Measurements from ENCODE around the gene LAMA5.

LAMA5 gene

GRCh38 chr20:62310757-62311121, 56.4 kb downstream of the LAMA5 start:
- TF ChIP-seq SIN3A (IDR thresholded peaks at IDR 0.05; ENCODE audit: borderline replicate concordance, insufficient read depth, low read length) (no peak), POLR2AphosphoS5 (IDR thresholded peaks at IDR 0.05; ENCODE audit: low read depth, low read length) (no peak), TAF1 (IDR thresholded peaks at IDR 0.05; ENCODE audit: borderline replicate concordance, insufficient read depth, low read length) (no peak), FOXP2 (optimal IDR thresholded peaks at IDR 0.05; ENCODE audit: borderline replicate concordance, extremely low read depth, extremely low read length, insufficient read depth) (no peak), REST (IDR thresholded peaks at IDR 0.05; ENCODE audit: insufficient read depth in 1 of 2, low read depth in 2 of 2, low read length in 2 of 2) (no peak)

GRCh38 chr20:62309947-62310756, 57.0 kb downstream of the LAMA5 start:
- no peak for TF ChIP-seq REST (IDR thresholded peaks at IDR 0.05; ENCODE audit: insufficient read depth in 1 of 2, low read depth in 2 of 2, low read length in 2 of 2)
- TF ChIP-seq FOXP2 (optimal IDR thresholded peaks at IDR 0.05; ENCODE audit: borderline replicate concordance, extremely low read depth, extremely low read length, insufficient read depth), result no peak
- TF ChIP-seq TAF1 (IDR thresholded peaks at IDR 0.05; ENCODE audit: borderline replicate concordance, insufficient read depth, low read length), result no peak
- TF ChIP-seq POLR2AphosphoS5 (IDR thresholded peaks at IDR 0.05; ENCODE audit: low read depth, low read length), result no peak
- no peak for TF ChIP-seq SIN3A (IDR thresholded peaks at IDR 0.05; ENCODE audit: borderline replicate concordance, insufficient read depth, low read length)

GRCh38 chr20:62309198-62309944, 57.7 kb downstream of the LAMA5 start:
- TF ChIP-seq FOXP2 (optimal IDR thresholded peaks at IDR 0.05; ENCODE audit: borderline replicate concordance, extremely low read depth, extremely low read length, insufficient read depth), result no peak
- TF ChIP-seq POLR2AphosphoS5 (IDR thresholded peaks at IDR 0.05; ENCODE audit: low read depth, low read length), result peak; percentile 22; the same call in 1 of the 2 replicates
- TF ChIP-seq TAF1 (IDR thresholded peaks at IDR 0.05; ENCODE audit: borderline replicate concordance, insufficient read depth, low read length), result no peak
- TF ChIP-seq REST (IDR thresholded peaks at IDR 0.05; ENCODE audit: insufficient read depth in 1 of 2, low read depth in 2 of 2, low read length in 2 of 2), result no peak
- TF ChIP-seq SIN3A (IDR thresholded peaks at IDR 0.05; ENCODE audit: borderline replicate concordance, insufficient read depth, low read length), result no peak

GRCh38 chr20:62308102-62308822, 58.9 kb downstream of the LAMA5 start:
- TF ChIP-seq TAF1 (IDR thresholded peaks at IDR 0.05; ENCODE audit: borderline replicate concordance, insufficient read depth, low read length) (no peak), REST (IDR thresholded peaks at IDR 0.05; ENCODE audit: insufficient read depth in 1 of 2, low read depth in 2 of 2, low read length in 2 of 2) (no peak), FOXP2 (optimal IDR thresholded peaks at IDR 0.05; ENCODE audit: borderline replicate concordance, extremely low read depth, extremely low read length, insufficient read depth) (no peak), POLR2AphosphoS5 (IDR thresholded peaks at IDR 0.05; ENCODE audit: low read depth, low read length) (no peak), SIN3A (IDR thresholded peaks at IDR 0.05; ENCODE audit: borderline replicate concordance, insufficient read depth, low read length) (no peak)

Data from PFSK-1 (cell line).